GM20000 (cell line): ENCODE data around the gene HAVCR1.
"Not testable (repeated sequence)": the region's sequence is repeated elsewhere in the genome, so short reads cannot be mapped to it uniquely, and the experiment has no call there.

Source experiments
- DNase-seq: peaks from one replicate; pipeline ENCODE4 v3.0.0; 2012; ENCODE audit warnings: low spot score
- TF ChIP-seq, protein P1 (sequence below): IDR thresholded peaks from 2 replicates; pipeline ENCODE4 v1.5.1; 2012; ENCODE audit warnings: mild to moderate bottlenecking, control low read depth; ENCODE audit errors: extremely low read depth, missing control alignments

HAVCR1 gene

DNA sequence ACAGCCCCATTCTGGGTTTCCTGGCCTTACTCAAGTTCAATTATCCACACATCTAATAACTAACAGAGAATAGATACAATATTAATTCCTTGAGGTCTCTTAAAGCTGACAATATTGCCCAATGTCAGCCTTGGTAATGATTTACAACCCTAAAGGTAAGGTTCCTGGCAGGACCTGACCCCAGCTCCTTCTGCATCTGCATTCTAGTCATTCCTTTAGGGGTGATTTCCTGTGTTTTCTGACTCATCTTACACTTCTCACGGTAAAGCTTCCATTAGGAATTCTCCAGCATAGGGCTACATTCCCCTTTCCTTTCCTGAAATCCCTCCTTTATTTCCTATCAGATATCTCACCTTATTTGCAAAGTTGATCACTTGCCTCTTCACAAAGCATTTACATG, 9.3 kb downstream of the HAVCR1 start:
- TF ChIP-seq, protein P1, sequence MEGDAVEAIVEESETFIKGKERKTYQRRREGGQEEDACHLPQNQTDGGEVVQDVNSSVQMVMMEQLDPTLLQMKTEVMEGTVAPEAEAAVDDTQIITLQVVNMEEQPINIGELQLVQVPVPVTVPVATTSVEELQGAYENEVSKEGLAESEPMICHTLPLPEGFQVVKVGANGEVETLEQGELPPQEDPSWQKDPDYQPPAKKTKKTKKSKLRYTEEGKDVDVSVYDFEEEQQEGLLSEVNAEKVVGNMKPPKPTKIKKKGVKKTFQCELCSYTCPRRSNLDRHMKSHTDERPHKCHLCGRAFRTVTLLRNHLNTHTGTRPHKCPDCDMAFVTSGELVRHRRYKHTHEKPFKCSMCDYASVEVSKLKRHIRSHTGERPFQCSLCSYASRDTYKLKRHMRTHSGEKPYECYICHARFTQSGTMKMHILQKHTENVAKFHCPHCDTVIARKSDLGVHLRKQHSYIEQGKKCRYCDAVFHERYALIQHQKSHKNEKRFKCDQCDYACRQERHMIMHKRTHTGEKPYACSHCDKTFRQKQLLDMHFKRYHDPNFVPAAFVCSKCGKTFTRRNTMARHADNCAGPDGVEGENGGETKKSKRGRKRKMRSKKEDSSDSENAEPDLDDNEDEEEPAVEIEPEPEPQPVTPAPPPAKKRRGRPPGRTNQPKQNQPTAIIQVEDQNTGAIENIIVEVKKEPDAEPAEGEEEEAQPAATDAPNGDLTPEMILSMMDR = no peak
- DNase-seq = no peak

DNA sequence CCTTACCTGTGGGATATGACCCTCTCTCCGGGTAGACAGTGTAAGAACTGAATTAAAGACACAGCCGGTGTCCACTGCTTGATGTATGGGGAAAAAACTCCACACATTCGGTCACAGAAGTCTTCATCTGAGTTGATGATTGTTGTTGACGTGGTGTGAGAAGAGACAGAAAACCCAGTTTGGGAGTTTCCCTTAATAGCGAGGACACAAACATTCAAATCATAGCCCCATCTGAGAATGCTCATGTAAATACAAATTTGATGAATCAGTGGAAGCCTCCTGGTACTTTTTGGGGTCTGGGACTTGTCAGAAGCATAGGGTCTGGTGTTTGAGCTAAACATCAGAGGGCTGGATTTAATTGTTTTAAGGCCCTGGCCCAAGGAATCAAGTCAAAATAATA, 11.0 kb downstream of the HAVCR1 start:
- no peak for DNase-seq
- TF ChIP-seq, protein P1 = no peak

DNA sequence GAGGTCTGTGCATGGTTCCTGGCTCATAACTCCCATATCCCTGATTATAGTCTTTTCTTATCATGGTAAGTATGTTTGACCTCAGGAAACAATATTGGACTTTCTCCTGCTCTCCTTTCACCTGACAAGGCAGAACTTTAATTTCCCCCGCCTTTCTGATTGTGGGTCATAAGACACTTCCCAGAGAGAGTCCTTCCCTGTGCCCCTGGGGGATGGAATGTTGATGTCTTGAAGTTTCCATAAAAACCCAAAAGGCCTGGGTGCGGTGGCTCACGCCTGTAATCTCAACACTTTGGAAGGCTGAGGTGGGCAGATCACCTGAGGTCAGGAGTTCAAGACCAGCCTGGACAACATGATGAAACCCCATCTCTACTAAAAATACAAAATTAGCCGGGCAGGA, 11.9 kb downstream of the HAVCR1 start:
- not testable (repeated sequence) for DNase-seq

DNA sequence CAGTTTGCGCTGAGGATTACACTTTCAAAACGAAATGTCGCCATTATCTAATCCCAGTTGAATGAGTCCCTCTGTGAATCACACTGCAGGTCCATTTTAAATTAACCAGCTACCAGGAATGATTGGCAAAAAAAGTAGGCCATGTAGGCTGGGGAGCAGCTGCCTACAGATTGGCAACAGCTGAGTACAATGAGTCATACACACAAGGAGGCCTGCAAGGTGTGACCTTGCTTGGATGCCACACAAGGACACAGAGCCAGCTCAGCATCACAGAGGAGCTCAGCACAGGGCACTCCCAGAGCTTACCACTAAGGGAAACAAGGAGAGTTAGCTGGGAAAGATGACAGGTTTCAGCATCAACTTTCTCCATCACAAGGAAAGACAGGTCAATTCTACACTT, 12.9 kb downstream of the HAVCR1 start:
- DNase-seq = no peak
- TF ChIP-seq, protein P1 = no peak

DNA sequence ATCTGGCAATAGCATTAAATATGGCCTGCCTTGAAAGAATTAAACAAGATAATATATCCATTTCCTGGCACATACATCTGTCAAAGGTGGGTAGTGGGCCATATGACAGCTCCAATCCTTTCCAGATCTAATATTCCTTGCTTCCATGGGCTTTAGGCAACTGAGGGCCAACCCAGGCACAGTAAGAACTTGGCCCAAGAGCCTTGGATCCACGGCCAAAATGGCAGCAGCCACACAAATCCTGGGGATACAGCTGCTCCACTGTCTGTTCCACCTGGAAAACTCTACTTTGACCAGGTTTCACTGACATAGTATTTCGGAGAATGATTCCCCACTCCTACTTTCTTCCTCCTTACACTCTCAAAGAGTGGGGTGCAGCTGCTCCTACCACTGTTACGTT, 13.3 kb downstream of the HAVCR1 start:
- TF ChIP-seq, protein P1 = no peak
- no peak for DNase-seq

DNA sequence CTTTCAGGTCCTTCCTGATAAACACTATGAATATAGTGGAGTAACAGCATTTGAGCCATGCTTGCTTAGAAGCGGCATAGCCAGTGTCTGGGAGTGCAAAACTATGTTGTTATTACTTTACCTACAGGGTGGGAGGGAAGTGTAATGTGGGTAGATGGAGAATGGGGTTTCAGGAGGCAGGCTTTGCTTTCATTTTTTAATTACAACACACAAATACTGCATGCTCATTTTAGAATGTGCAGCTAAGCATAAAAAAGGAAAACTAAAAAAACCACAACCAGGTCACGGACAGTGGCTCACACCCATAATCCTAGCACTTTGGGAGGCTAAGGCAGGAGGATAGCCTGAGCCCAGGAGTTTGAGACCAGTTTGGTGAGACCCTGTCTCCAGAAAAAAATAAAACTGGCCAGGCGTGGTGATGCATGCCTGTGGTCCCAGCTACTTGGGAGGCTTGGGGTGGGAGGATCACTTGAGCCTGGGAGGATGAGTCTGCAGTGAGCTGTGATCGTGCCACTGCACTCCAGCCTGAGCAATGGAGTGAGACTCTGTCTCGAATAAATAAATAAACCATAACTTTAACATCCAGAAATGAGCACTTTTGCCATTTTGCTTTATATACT, 20.2 kb downstream of the HAVCR1 start:
- TF ChIP-seq, protein P1 = no peak
- DNase-seq = no peak

DNA sequence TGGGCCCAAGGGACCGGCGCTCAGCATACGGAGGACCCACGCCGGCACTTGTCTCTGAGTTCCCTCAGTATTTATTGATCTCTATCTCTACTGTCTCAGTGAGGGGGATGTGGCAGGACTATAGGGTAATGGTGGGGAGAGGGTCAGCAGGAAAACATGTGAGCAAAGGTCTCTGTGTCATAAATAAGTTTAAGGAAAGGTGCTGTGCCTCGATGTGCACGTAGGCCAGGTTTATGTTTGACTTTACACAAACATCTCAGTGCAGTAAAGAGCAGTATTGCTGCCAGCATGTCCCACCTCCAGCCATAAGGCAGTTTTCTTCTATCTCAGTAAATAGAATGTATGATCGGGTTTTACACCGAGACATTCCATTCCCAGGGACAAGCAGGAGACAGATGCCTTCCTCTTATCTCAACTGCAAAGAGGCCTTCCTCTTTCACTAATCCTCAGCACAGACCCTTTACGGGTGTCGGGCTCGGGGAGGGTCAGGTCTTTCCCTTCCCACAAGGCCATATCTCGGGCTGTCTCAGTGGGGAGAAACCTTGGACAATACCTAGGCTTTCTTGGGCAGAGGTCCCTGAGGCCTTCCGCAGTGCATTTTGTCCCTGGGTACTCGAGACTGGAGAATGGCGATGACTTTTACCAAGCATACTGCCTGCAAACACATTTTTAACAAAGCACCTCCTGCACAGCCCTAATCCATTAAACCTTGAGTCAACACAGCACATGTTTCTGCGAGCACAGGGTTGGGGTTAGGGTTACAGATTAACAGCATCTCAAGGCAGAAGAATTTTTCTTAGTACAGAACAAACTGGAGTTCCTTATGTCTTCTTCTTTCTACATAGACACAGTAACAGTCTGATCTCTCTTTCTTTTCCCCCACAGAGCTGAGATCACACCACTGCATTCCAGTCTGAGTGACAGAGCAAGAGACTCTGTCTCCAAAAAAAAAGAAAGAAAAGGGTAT, 24.5 kb downstream of the HAVCR1 start:
- not testable (repeated sequence) for DNase-seq

DNA sequence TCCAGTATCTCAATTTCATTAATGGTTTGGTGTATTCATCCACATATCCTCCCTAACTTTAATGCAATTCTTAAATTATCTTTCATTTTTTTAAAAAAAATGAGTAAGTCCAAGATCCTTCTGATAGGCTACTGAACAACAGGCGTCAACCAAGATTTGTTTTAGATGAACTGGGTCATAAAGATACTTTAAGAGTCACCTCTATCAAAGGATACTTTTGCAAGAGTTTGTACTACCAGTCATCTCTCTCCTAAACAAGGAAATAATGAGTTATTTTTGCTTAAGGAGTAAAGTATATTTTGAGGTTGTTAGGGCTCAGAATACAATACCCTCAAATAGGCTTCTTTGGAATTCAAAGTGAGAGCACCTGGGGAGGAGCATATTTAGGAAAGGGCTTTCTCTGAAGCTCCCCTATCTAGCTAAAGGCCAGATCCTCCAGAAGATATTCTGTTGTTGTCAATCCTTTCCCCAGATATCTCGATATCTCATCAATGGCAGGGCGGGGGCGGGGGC, 25.8 kb downstream of the HAVCR1 start:
- DNase-seq = no peak
- TF ChIP-seq, protein P1 = no peak
